GM23248 (cell line): Measurements from ENCODE around the gene POMT2. TPM values are rescaled to one million over a fixed set of nuclear protein-coding genes. Genes with fewer than 3 reads are reported as not detected.

ENCODE experiments used
- DNase-seq: peaks from one replicate; pipeline ENCODE4 v3.0.0-alpha.2; 2015
- H2AFZ ChIP-seq: fragments of 200-600 bp; sonication (generic); 2 replicates; pipeline ENCODE4 v1.6.1; 2016; ENCODE audit warnings: antibody characterized with exemption
- H3F3A ChIP-seq: fragments of 200-600 bp; sonication (generic); 2 replicates; pipeline ENCODE4 v1.6.1; 2016; ENCODE audit warnings: mild to moderate bottlenecking, antibody characterized with exemption, mixed run types; ENCODE audit not compliant: insufficient read depth
- H3K27ac ChIP-seq: fragments of 200-600 bp; sonication (generic); 2 replicates; pipeline ENCODE4 v1.5.1; 2016; ENCODE audit warnings: mild to moderate bottlenecking
- H3K27me3 ChIP-seq: fragments of 200-600 bp; sonication (generic); replicated peaks from 2 replicates; pipeline ENCODE4 v1.6.1; 2016; ENCODE audit warnings: mild to moderate bottlenecking; ENCODE audit not compliant: insufficient read depth
- H3K36me3 ChIP-seq: fragments of 200-600 bp; sonication (generic); 2 replicates; pipeline ENCODE4 v1.6.1; 2016; ENCODE audit warnings: low read depth, mild to moderate bottlenecking
- H3K4me1 ChIP-seq: fragments of 200-600 bp; sonication (generic); 2 replicates; pipeline ENCODE4 v1.6.1; 2016; ENCODE audit warnings: mild to moderate bottlenecking; ENCODE audit not compliant: insufficient read depth
- H3K4me2 ChIP-seq: fragments of 200-600 bp; sonication (generic); one replicate; pipeline ENCODE4 v1.6.1; 2016; ENCODE audit warnings: mild to moderate bottlenecking; ENCODE audit not compliant: unreplicated experiment
- H3K4me3 ChIP-seq: fragments of 200-600 bp; sonication (generic); 2 replicates; pipeline ENCODE4 v1.5.1; 2016; ENCODE audit warnings: mild to moderate bottlenecking
- H3K79me2 ChIP-seq: fragments of 200-600 bp; sonication (generic); 2 replicates; pipeline ENCODE4 v1.6.1; 2016; ENCODE audit warnings: mild to moderate bottlenecking; ENCODE audit not compliant: insufficient read depth
- H3K9ac ChIP-seq: fragments of 200-600 bp; sonication (generic); 2 replicates; pipeline ENCODE4 v1.6.1; 2016; ENCODE audit warnings: mild to moderate bottlenecking
- H3K9me2 ChIP-seq: fragments of 200-600 bp; sonication (generic); 2 replicates; pipeline ENCODE4 v1.6.1; 2016; ENCODE audit warnings: mixed run types, mild to moderate bottlenecking, moderate library complexity; ENCODE audit not compliant: insufficient read depth
- H3K9me3 ChIP-seq: fragments of 200-600 bp; sonication (generic); one replicate; pipeline ENCODE4 v1.6.1; 2017; ENCODE audit warnings: low read depth
- H4K20me1 ChIP-seq: fragments of 200-600 bp; sonication (generic); 2 replicates; pipeline ENCODE4 v1.6.0; 2016; ENCODE audit not compliant: insufficient read depth
- EZH2 ChIP-seq: fragments of 200-600 bp; sonication (generic); IDR thresholded peaks from 2 replicates; pipeline ENCODE4 v1.6.1; 2018; ENCODE audit warnings: antibody characterized with exemption, mild to moderate bottlenecking; ENCODE audit not compliant: insufficient read depth, poor library complexity, severe bottlenecking
- EZH2phosphoT487 ChIP-seq: fragments of 200-600 bp; sonication (generic); IDR thresholded peaks from 2 replicates; pipeline ENCODE4 v1.6.1; 2018; ENCODE audit warnings: antibody characterized with exemption, moderate library complexity, mild to moderate bottlenecking, low read depth; ENCODE audit not compliant: insufficient read depth
- WGBS, 2 experiments: methylation state at CpG; one replicate each; pipeline ENCODE4 v1.1.6; 2015 to 2017; ENCODE audit warnings: low lambda C conversion rate in 2 of 2, low coverage in 1 of 2; ENCODE audit errors: missing lambda C conversion rate in 2 of 2; 5-methylcytosine and 5-hydroxymethylcytosine counted together
- in situ Hi-C: fragments of 300-500 bp; cut with MboI; formaldehyde crosslinking; loops from 2 replicates; pipeline ENCODE4 v1.15.0; 2020
- polyA plus RNA-seq: library from polyadenylated mRNA; unstranded; fragments of >200 nt; fragmentation: Nextera tagmentation; extraction: Ambion mirVana; gene quantifications from 2 replicates; pipeline ENCODE4 v1.2.1, GENCODE V29; 2016
- total RNA-seq: library from RNA; depleted of rRNA; stranded (reverse); fragments of >200 nt; shearing (Covaris generic); gene quantifications from 2 replicates; pipeline ENCODE4 v1.2.3, GENCODE V29; 2014; rRNA removed

The POMT2 gene
- total RNA-seq: 21.0 and 28.3 TPM in 2 replicates
- polyA plus RNA-seq: 18.0 and 20.7 TPM in 2 replicates

DNA sequence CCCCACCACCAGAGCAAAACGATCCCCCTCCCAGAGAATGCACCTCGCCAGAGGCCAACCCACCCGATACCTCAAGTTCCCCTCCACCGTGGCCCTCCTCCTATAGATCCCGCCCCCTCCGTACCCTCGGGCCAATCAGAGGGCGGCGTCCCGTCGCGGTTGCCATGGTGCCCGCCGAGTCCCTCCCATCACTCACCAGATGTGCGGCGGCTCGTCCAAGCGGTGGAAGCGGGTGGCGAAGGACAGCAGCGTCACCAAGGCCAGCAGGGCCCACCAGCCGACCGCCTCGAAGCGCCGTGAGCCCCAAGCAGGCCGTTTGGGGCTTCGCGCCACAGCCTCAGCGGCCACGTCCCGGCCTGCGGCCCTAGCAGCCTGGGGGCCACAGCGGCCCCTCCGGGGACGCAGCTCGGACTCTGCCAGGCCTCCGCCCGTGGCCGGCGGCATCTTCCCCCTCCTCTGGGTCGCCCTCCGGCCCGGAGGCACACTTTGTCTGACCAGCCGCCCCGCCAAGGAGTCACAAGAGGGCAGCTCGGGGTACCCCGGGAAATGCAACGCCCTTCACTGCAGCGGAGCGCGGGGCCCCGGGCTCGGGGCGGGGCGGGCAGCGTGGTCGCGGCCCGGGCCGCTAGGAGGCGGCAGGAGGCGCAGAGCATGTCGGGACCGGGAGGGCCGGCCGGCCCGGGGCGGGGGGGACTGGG lies at the start of gene POMT2:
Gene POMT2, minus strand, starts transcription at position 646 of the 698 bp plus-strand sequence. Its CDS starts 202 bp downstream, at position 444.
- no peaks in the 10 kb centered on the region for H3K36me3 ChIP-seq
- H2AFZ ChIP-seq: peak within 1 kb of the TSS; percentile 100
- 0% methylated on average over 46 to 64 of the region's 69 CpGs for WGBS, 2 experiments
- peak; percentile 96 for DNase-seq
- peaks cover 5% of the 10 kb centered on the region; the same call in 1 of the 2 replicates for H3F3A ChIP-seq
- in situ Hi-C loops: no loop called here
- H3K4me2 ChIP-seq: peak within 1 kb of the TSS; percentile 88
- H3K9me2 ChIP-seq: no peaks in the 10 kb centered on the region
- H3K27me3 ChIP-seq: no peaks in the 10 kb centered on the region
- no peaks in the 10 kb centered on the region for H4K20me1 ChIP-seq
- peaks cover 11% of the 10 kb centered on the region for H3K4me1 ChIP-seq
- peak within 1 kb of the TSS; percentile 85 for H3K4me3 ChIP-seq
- TF ChIP-seq EZH2 (no peak), EZH2phosphoT487 (no peak)
- H3K9me3 ChIP-seq: no peaks in the 10 kb centered on the region
- peaks cover 50% of the 10 kb centered on the region for H3K79me2 ChIP-seq
- peak within 1 kb of the TSS; percentile 95 for H3K27ac ChIP-seq
- H3K9ac ChIP-seq: peak within 1 kb of the TSS; percentile 97

GRCh38 chr14:77369285-77369684 lies 48.6 kb upstream of the POMT2 start:
- H3K9me2 ChIP-seq: no peaks in the 10 kb centered on the region
- in situ Hi-C loops: no loop called here
- no peak overlapping the region for H3K4me3 ChIP-seq
- no peaks in the 10 kb centered on the region for H4K20me1 ChIP-seq
- H3K4me2 ChIP-seq: no peak overlapping the region
- 59 to 83% methylated on average over 1 of the region's 1 CpG for WGBS, 2 experiments
- no peak overlapping the region for H2AFZ ChIP-seq
- H3K9ac ChIP-seq: no peak overlapping the region
- no peak for DNase-seq
- 0 out of 2 replicates have a peak, but pooled peaks cover 4% of the 10 kb centered on the region for H3K4me1 ChIP-seq
- no peaks in the 10 kb centered on the region for H3K27me3 ChIP-seq
- H3K9me3 ChIP-seq: no peaks in the 10 kb centered on the region
- peaks cover 2% of the 10 kb centered on the region for H3K79me2 ChIP-seq
- H3F3A ChIP-seq: peaks cover 12% of the 10 kb centered on the region; the same call in 1 of the 2 replicates
- H3K27ac ChIP-seq: no peak overlapping the region
- H3K36me3 ChIP-seq: no peaks in the 10 kb centered on the region
- no peak for TF ChIP-seq EZH2
- no peak for TF ChIP-seq EZH2phosphoT487

DNA sequence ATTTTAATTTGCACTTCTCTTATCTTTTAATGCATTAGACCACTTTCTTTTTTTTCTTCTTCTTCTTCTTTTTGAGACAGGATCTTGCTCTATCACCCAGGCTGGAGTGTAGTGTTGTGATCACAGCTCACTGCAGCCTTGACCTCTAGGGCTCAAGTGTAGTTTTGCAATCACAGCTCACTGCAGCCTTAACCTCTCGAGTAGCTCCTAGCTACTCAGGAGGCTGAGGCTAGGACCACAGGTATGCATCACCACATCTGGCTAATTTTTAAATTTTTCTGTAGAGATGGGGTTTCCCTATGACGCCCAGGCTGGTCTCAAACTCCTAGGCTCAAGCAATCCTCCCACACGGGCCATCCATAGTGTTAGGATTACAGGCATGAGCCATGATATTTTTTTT lies 43.5 kb upstream of the POMT2 start:
- in situ Hi-C loops: no loop called here

DNA sequence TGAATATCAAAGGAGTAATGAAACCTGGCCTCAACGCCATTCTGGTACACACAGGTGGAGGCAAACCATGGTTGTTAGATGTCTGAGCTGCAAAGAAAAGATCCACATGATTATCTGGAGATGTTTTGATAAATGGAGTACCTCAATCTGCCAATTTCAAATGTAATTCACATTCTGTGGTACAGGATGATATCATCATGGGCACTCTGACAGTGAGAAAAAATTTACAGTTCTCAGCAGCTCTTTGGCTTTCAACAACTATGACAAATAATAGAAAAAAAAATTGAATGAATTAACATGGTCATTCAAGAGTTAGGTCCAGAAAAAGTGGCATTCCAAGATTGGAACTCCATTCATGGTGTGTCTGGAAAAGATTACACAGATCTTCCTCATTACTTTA lies 38.9 kb upstream of the POMT2 start:
- H3K27me3 ChIP-seq: no peaks in the 10 kb centered on the region
- H3K27ac ChIP-seq: no peak overlapping the region
- no peaks in the 10 kb centered on the region for H3K9me3 ChIP-seq
- H3F3A ChIP-seq: no peaks in the 10 kb centered on the region
- H3K9me2 ChIP-seq: no peaks in the 10 kb centered on the region
- peak; percentile 4 for DNase-seq
- H3K4me1 ChIP-seq: no peaks in the 10 kb centered on the region; the same call in 1 of the 2 replicates
- H3K4me3 ChIP-seq: no peak overlapping the region
- no peaks in the 10 kb centered on the region for H4K20me1 ChIP-seq
- peaks cover 21% of the 10 kb centered on the region; the same call in 1 of the 2 replicates for H3K79me2 ChIP-seq
- no peaks in the 10 kb centered on the region for H3K36me3 ChIP-seq
- WGBS, 2 experiments: 57 to 62% methylated on average over 1 of the region's 1 CpG
- in situ Hi-C loops: no loop called here
- no peak overlapping the region for H3K4me2 ChIP-seq
- H3K9ac ChIP-seq: no peak overlapping the region
- no peak for TF ChIP-seq EZH2
- TF ChIP-seq EZH2phosphoT487: no peak
- H2AFZ ChIP-seq: no peak overlapping the region

More for the DNA sequence above, 43.5 kb upstream of the POMT2 start:
- Histone ChIP-seq H3K9me2 (no peaks in the 10 kb centered on the region), H4K20me1 (no peaks in the 10 kb centered on the region), H3K4me1 (no peaks in the 10 kb centered on the region), H3K4me2 (no peak overlapping the region), H3K27me3 (no peaks in the 10 kb centered on the region), H3K4me3 (no peak overlapping the region), H3K9me3 (no peaks in the 10 kb centered on the region), H3K27ac (no peak overlapping the region), H3K9ac (no peak overlapping the region), H3K79me2 (peaks cover 21% of the 10 kb centered on the region; the same call in 1 of the 2 replicates), H3K36me3 (no peaks in the 10 kb centered on the region), H2AFZ (no peak overlapping the region), H3F3A (no peaks in the 10 kb centered on the region)
- WGBS, 2 experiments: 91 to 97% methylated on average over 3 of the region's 3 CpGs
- no peak for TF ChIP-seq EZH2phosphoT487
- no peak for DNase-seq
